Measurements from ENCODE around the gene AADACL2. TPM values are rescaled to one million over a fixed set of nuclear protein-coding genes. Genes with fewer than 3 reads are reported as not detected.

Gene AADACL2
- total and polyA plus RNA-seq, 2 experiments from 2014 or later = not detected

GRCh38 chr3:151697496-151697895 is 36.2 kb upstream of the AADACL2 start:
- Histone ChIP-seq H3K27me3 (no peaks in the 10 kb centered on the region), H3K36me3 (no peaks in the 10 kb centered on the region), H3K9me3 (ENCODE audit: low read depth) (no peaks in the 10 kb centered on the region), H3K4me3 (no peak overlapping the region), H3K27ac (no peak overlapping the region), H3K4me1 (ENCODE audit: low read depth) (no peaks in the 10 kb centered on the region)
- DNase-seq (ENCODE audit: low read depth in 1 of 2, low spot score in 1 of 2) = peak in 1 of 2 donors; percentile 55
- no peak for TF ChIP-seq CTCF (IDR thresholded peaks at IDR 0.05; ENCODE audit: low read depth, low read length)

- no peaks in the 10 kb centered on the region for H3K4me1 ChIP-seq (ENCODE audit: low read depth)
- H3K4me3 ChIP-seq = no peak overlapping the region
- H3K36me3 ChIP-seq = no peaks in the 10 kb centered on the region
- no peak for TF ChIP-seq CTCF (IDR thresholded peaks at IDR 0.05; ENCODE audit: low read depth, low read length)
- no peaks in the 10 kb centered on the region for H3K27me3 ChIP-seq
- no peak for DNase-seq (ENCODE audit: low read depth in 1 of 2, low spot score in 1 of 2)
- H3K9me3 ChIP-seq (ENCODE audit: low read depth) = no peaks in the 10 kb centered on the region
- H3K27ac ChIP-seq = no peak overlapping the region
Observed at GRCh38 chr3:151707216-151707615, 26.5 kb upstream of the AADACL2 start.

GRCh38 chr3:151708868-151709267 is 24.9 kb upstream of the AADACL2 start:
- no peak for DNase-seq (ENCODE audit: low read depth in 1 of 2, low spot score in 1 of 2)
- no peaks in the 10 kb centered on the region for H3K36me3 ChIP-seq
- TF ChIP-seq CTCF (IDR thresholded peaks at IDR 0.05; ENCODE audit: low read depth, low read length) = no peak
- H3K27ac ChIP-seq = no peak overlapping the region
- no peaks in the 10 kb centered on the region for H3K27me3 ChIP-seq
- H3K9me3 ChIP-seq (ENCODE audit: low read depth) = no peaks in the 10 kb centered on the region
- H3K4me1 ChIP-seq (ENCODE audit: low read depth) = no peaks in the 10 kb centered on the region
- H3K4me3 ChIP-seq = no peak overlapping the region

- Histone ChIP-seq H3K9me3 (ENCODE audit: low read depth) (no peaks in the 10 kb centered on the region), H3K36me3 (no peaks in the 10 kb centered on the region), H3K4me3 (no peak overlapping the region), H3K27me3 (no peaks in the 10 kb centered on the region), H3K27ac (no peak overlapping the region), H3K4me1 (ENCODE audit: low read depth) (no peaks in the 10 kb centered on the region)
- no peak for DNase-seq (ENCODE audit: low read depth in 1 of 2, low spot score in 1 of 2)
- TF ChIP-seq CTCF (IDR thresholded peaks at IDR 0.05; ENCODE audit: low read depth, low read length) = no peak
Observed at GRCh38 chr3:151709847-151710246, 23.9 kb upstream of the AADACL2 start.

- Histone ChIP-seq H3K4me3 (no peak overlapping the region), H3K27me3 (no peaks in the 10 kb centered on the region), H3K36me3 (no peaks in the 10 kb centered on the region), H3K27ac (no peak overlapping the region), H3K4me1 (ENCODE audit: low read depth) (no peaks in the 10 kb centered on the region), H3K9me3 (ENCODE audit: low read depth) (no peaks in the 10 kb centered on the region)
- DNase-seq (ENCODE audit: low read depth in 1 of 2, low spot score in 1 of 2) = no peak
- TF ChIP-seq CTCF (IDR thresholded peaks at IDR 0.05; ENCODE audit: low read depth, low read length) = no peak
Observed at GRCh38 chr3:151721294-151721693, 12.4 kb upstream of the AADACL2 start.

- Histone ChIP-seq H3K27ac (no peak overlapping the region), H3K9me3 (ENCODE audit: low read depth) (no peaks in the 10 kb centered on the region), H3K36me3 (no peaks in the 10 kb centered on the region), H3K27me3 (no peaks in the 10 kb centered on the region), H3K4me1 (ENCODE audit: low read depth) (no peaks in the 10 kb centered on the region), H3K4me3 (no peak overlapping the region)
- TF ChIP-seq CTCF (IDR thresholded peaks at IDR 0.05; ENCODE audit: low read depth, low read length) = no peak
- DNase-seq (ENCODE audit: low read depth in 1 of 2, low spot score in 1 of 2) = no peak
Observed at GRCh38 chr3:151722856-151723255, 10.9 kb upstream of the AADACL2 start.
